DOHH2 (cell line): ENCODE data around the gene SWT1.

ENCODE experiments used
- CTCF ChIP-seq: fragments of 200-600 bp; sonication (generic); IDR thresholded peaks from one replicate; pipeline ENCODE4 v1.5.1; 2014; ENCODE audit warnings: antibody characterized with exemption, mild to moderate bottlenecking, low read depth, low read length; ENCODE audit not compliant: poor library complexity, severe bottlenecking
- EZH2phosphoT487 ChIP-seq: fragments of 200-600 bp; sonication (generic); IDR thresholded peaks from 2 replicates; pipeline ENCODE4 v1.6.1; 2017; ENCODE audit warnings: borderline replicate concordance, mild to moderate bottlenecking, antibody characterized with exemption, low read length, moderate library complexity, mixed read lengths

GRCh38 chr1:185112356-185112755 lies 44.6 kb upstream of the SWT1 start:
- TF ChIP-seq CTCF: no peak
- no peak for TF ChIP-seq EZH2phosphoT487
